ENCODE data around the gene MPRIP.
"Not testable (repeated sequence)": the region's sequence is repeated elsewhere in the genome, so short reads cannot be mapped to it uniquely, and the experiment has no call there.

The MPRIP gene

DNA sequence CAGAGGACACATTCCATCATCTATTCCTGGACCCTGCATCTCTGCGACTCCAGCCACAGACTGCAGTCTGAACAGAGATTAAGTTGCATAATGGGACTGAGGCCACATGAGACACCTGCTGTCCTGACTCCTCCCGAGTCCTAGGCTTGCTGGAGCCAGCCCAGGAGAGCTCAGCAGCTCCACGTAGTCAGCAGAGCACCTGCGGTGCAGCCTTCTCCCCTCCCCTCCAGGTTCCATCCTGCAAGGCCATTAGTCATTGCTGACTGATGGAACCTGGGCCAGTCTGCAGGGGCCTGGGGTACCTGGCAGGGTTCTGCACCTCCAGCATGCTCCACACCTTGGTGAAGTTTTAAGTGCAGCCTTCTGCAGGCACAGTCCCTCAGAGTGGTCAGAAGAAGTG is 87.2 kb downstream of the MPRIP start:
- DNase-seq (ENCODE audit: low spot score), result no peak
- TF ChIP-seq CTCF (IDR thresholded peaks at IDR 0.05), result no peak
- Histone ChIP-seq H3K4me3 (no peak overlapping the region), H3K27ac (peak overlapping the region in 1 of 2 donors; percentile 94)

DNA sequence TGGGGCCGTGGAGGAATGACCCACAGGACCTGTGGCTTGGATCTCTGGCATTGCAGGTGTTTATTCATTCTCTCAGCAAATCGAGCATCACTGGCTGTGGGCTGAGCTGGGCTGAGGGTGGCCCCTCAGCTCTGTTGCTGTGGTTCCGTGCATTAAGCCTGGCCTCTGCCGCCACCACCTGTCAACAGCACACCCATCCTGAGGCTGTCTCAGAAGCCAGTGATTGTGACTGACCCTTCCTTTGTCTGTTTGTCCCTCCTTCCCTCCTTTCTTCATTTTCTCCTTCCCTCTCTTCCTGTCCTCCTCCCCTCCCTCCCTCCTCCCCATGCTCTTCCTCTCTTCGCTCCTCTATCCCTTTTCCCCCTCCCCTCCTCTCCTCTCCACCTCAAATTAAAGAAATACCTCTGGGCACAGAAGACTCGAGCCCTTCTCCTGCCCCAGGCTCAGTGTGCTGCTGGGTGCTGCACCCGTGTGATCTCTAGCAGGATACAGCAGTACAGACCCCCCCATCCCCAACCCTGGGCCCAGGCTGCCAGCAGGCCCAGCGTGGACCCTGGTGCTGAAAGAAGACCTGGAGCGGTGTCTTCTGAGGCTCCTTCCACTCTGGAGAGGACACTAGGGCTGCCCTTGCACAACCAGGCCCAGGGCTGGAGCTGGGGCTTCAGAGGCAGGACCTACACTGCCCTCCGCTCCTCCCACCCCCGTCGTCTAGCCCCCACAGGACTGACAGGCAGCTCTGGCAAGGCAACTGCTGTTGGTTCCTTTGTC is 88.0 kb downstream of the MPRIP start:
- DNase-seq (ENCODE audit: low spot score), result no peak
- no peak overlapping the region for H3K4me3 ChIP-seq
- no peak for TF ChIP-seq CTCF (IDR thresholded peaks at IDR 0.05)
- H3K27ac ChIP-seq, result no peak overlapping the region

DNA sequence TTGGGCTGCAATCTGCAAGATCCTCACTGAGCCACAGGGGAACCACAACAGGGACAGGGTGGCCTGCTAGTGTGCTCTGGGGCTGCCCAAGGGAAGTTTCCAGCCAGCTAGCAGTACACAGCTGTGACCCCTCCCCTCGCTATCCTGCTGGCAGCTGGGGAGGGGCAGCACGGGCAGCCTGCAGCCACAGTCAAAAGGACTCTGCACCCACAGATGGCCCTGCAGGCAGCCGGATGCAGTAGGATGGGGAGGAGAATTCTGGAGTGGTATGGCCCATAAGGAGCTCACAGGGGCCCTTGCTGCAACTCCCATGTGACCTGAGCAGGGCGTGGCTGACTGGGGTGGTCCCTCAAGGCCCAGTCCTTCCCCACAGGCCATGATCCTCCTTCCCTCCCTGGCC is 89.6 kb downstream of the MPRIP start:
- Histone ChIP-seq H3K27ac (no peak overlapping the region), H3K4me3 (no peak overlapping the region)
- DNase-seq (ENCODE audit: low spot score), result no peak
- TF ChIP-seq CTCF (IDR thresholded peaks at IDR 0.05), result no peak

DNA sequence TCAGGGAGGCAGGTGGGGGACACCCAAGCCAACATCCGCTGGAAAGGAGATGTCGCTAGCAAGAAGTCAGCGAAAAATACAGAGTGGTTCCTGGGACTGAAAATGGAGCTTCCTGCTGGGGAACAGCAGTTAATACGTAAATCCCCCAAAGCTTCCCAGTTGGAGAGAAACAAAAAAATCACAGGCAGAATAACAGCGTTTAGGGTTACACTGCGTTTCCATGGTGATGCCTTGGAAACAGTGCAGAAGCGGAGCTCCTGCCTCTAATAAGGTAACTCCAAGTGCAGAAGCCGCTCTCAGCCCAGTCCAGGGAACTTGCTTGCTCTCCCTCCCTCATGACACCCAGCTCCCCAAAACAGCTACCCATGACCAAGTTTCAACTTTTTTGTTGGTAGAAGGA is 90.5 kb downstream of the MPRIP start:
- no peak overlapping the region for H3K27ac ChIP-seq
- no peak for DNase-seq (ENCODE audit: low spot score)
- no peak for TF ChIP-seq CTCF (IDR thresholded peaks at IDR 0.05)
- H3K4me3 ChIP-seq, result no peak overlapping the region

DNA sequence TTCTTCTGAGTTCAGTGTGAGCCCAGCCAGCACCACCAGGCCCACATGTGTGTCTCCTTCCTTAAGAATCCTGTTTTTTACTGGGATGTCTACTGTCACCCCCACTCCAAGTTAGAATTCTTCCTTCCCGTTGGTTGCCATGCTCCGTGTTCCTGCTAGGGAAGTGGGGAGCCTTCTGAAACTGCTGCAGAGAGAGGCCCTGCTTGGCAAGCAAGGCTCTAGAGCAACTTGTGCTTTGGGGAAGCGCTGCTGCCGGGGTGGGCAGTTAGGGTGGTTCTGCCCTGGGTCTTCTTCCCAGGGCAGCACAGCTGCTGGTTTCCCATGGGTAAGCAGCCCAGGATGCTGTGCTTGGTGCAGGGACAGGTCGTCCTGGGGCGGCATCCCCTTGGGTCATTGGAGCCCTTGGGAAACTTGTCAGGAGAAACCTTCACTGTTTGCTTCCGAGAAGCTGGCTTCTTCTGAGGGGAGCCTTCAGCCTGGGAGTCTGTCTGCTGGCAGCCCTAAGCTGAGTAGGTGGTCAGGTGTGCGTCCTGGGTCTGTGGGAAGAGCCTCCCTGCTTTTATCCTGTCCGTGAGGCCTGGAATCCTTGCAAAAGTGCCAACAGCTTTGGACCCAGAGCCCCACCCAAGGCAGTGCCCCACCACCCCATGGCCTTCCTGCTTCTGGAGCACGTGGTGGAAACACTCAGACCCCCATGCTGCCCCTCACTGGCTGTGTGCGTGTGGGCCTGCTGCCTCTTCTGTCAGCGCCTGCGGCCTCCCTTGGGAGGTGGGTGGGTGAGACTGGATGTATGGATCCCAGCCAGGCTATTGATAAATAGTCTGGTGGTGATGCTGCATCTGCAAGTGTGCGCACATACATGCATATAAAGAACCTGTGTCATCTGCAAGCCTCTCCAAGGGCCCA is 92.0 kb downstream of the MPRIP start:
- Histone ChIP-seq H3K27ac (no peak overlapping the region), H3K4me3 (no peak overlapping the region)
- DNase-seq (ENCODE audit: low spot score), result no peak
- no peak for TF ChIP-seq CTCF (IDR thresholded peaks at IDR 0.05)

- no peak for DNase-seq (ENCODE audit: low spot score)
- H3K27ac ChIP-seq, result no peak overlapping the region
Observed at GRCh38 chr17:17134957-17135333, 92.7 kb downstream of the MPRIP start.

GRCh38 chr17:17136221-17136620 is 94.0 kb downstream of the MPRIP start:
- H3K27ac ChIP-seq; DNase-seq (ENCODE audit: low spot score); H3K4me3 ChIP-seq: not testable (repeated sequence)

More at GRCh38 chr17:17134957-17135333, 92.7 kb downstream of the MPRIP start:
- no peak overlapping the region for H3K4me3 ChIP-seq
- no peak for TF ChIP-seq CTCF (IDR thresholded peaks at IDR 0.05)
